HEK293 (cell line): ENCODE data around the gene IRS1.

Experiments used
- CTCF ChIA-PET: fragments of 350-600 bp; formaldehyde crosslinking; extraction: SDS; loops from one replicate; lab custom pipeline; 2021; ENCODE audit warnings: antibody characterized with exemption; lab: Yijun Ruan, JAX
- POLR2A ChIA-PET: fragments of 300-600 bp; formaldehyde crosslinking; extraction: SDS; loops from one replicate; lab custom pipeline; 2020; ENCODE audit warnings: antibody characterized with exemption, inconsistent platforms; lab: Yijun Ruan, JAX
- H3K27ac ChIP-seq: fragments of 200-500 bp; sonication (Bioruptor generic); 2 replicates; pipeline ENCODE4 v1.5.1; 2014; ENCODE audit warnings: low read depth, low read length, control low read depth, inconsistent platforms; ENCODE audit errors: extremely low read depth
- H3K36me3 ChIP-seq, 2 experiments: fragments of 200-500 bp in 1 of 2; sonication (Bioruptor generic) in 1 of 2; 1 replicate in 1 of 2; 2 replicates in 1 of 2; pipeline ENCODE4 v1.5.1; 2014 to 2017; ENCODE audit warnings: inconsistent platforms in 2 of 2, low read length in 2 of 2; ENCODE audit not compliant: control insufficient read depth in 2 of 2, insufficient read depth in 1 of 2
- H3K4me1 ChIP-seq: fragments of 200-500 bp; sonication (Bioruptor generic); 2 replicates; pipeline ENCODE4 v1.5.1; 2014; ENCODE audit warnings: mild to moderate bottlenecking, low read length, inconsistent platforms; ENCODE audit not compliant: control insufficient read depth, insufficient read depth
- H3K4me3 ChIP-seq: 2 replicates; pipeline ENCODE4 v1.5.1; 2011; ENCODE audit warnings: low read depth, mild to moderate bottlenecking, control low read depth, low read length, moderate library complexity
- H3K9me3 ChIP-seq: fragments of 200-500 bp; sonication (Bioruptor generic); 2 replicates; pipeline ENCODE4 v1.5.1; 2014; ENCODE audit warnings: low read depth, low read length, inconsistent platforms; ENCODE audit not compliant: control insufficient read depth, insufficient read depth
- CTCF ChIP-seq: fragments of 450-650 bp; formaldehyde crosslinking; IDR thresholded peaks from 2 replicates; pipeline ENCODE4 v1.5.1; 2016; ENCODE audit warnings: missing biosample characterization, missing genetic modification characterization
- IKZF3 ChIP-seq: fragments of 450-650 bp; IDR thresholded peaks from 2 replicates; pipeline ENCODE4 v1.5.0; 2018; ENCODE audit warnings: missing biosample characterization, mild to moderate bottlenecking, missing genetic modification characterization, moderate library complexity
- KLF17 ChIP-seq: fragments of 450-650 bp; formaldehyde crosslinking; IDR thresholded peaks from 2 replicates; pipeline ENCODE4 v1.5.1; 2016; ENCODE audit warnings: missing biosample characterization, missing genetic modification characterization
- PRDM1 ChIP-seq: fragments of 450-650 bp; formaldehyde crosslinking; IDR thresholded peaks from 2 replicates; pipeline ENCODE4; 2016; ENCODE audit warnings: missing biosample characterization, missing genetic modification characterization
- SCRT1 ChIP-seq: fragments of 450-650 bp; formaldehyde crosslinking; IDR thresholded peaks from 2 replicates; pipeline ENCODE4 v1.5.1; 2016; ENCODE audit warnings: missing biosample characterization, missing genetic modification characterization, borderline replicate concordance
- ZBTB17 ChIP-seq: fragments of 450-650 bp; formaldehyde crosslinking; IDR thresholded peaks from 2 replicates; pipeline ENCODE4 v1.5.1; 2016; ENCODE audit warnings: missing biosample characterization, missing genetic modification characterization
- ZBTB8A ChIP-seq: fragments of 450-650 bp; formaldehyde crosslinking; IDR thresholded peaks from 2 replicates; pipeline ENCODE4 v1.5.1; 2016; ENCODE audit warnings: missing biosample characterization, missing genetic modification characterization
- ZNF223 ChIP-seq: fragments of 450-650 bp; formaldehyde crosslinking; IDR thresholded peaks from 2 replicates; pipeline ENCODE4 v1.5.1; 2016; ENCODE audit warnings: missing biosample characterization, missing genetic modification characterization
- ZNF239 ChIP-seq: fragments of 450-650 bp; formaldehyde crosslinking; IDR thresholded peaks from 2 replicates; pipeline ENCODE4 v1.5.1; 2016; ENCODE audit warnings: missing biosample characterization, missing genetic modification characterization
- ZNF37A ChIP-seq: fragments of 450-650 bp; IDR thresholded peaks from 2 replicates; pipeline ENCODE4 v1.5.1; 2018; ENCODE audit warnings: missing biosample characterization, missing genetic modification characterization
- ZNF488 ChIP-seq: fragments of 450-650 bp; formaldehyde crosslinking; IDR thresholded peaks from 2 replicates; pipeline ENCODE4 v1.5.1; 2016; ENCODE audit warnings: missing biosample characterization, missing genetic modification characterization
- ZNF837 ChIP-seq: fragments of 450-650 bp; formaldehyde crosslinking; IDR thresholded peaks from 2 replicates; pipeline ENCODE4 v1.5.1; 2016; ENCODE audit warnings: missing biosample characterization, missing genetic modification characterization
- TF ChIP-seq, protein P1 (sequence below): fragments of 450-650 bp; formaldehyde crosslinking; IDR thresholded peaks from 2 replicates; pipeline ENCODE4 v1.5.1; 2016; ENCODE audit warnings: missing biosample characterization, missing genetic modification characterization
- TF ChIP-seq, protein P2 (sequence below): fragments of 450-650 bp; formaldehyde crosslinking; IDR thresholded peaks from 2 replicates; pipeline ENCODE4 v1.5.1; 2016; ENCODE audit warnings: missing biosample characterization, missing genetic modification characterization
- TF ChIP-seq, protein P3 (sequence below): fragments of 450-650 bp; formaldehyde crosslinking; IDR thresholded peaks from 2 replicates; pipeline ENCODE4 v1.5.1; 2016; ENCODE audit warnings: missing biosample characterization, missing genetic modification characterization
- TF ChIP-seq, protein P4 (sequence below): fragments of 450-650 bp; formaldehyde crosslinking; IDR thresholded peaks from 2 replicates; pipeline ENCODE4 v1.5.1; 2016; ENCODE audit warnings: missing biosample characterization, missing genetic modification characterization

IRS1 gene

GRCh38 chr2:226747288-226747687, 52.3 kb downstream of the IRS1 start (continued):
- TF ChIP-seq ZNF488 = no peak

DNA sequence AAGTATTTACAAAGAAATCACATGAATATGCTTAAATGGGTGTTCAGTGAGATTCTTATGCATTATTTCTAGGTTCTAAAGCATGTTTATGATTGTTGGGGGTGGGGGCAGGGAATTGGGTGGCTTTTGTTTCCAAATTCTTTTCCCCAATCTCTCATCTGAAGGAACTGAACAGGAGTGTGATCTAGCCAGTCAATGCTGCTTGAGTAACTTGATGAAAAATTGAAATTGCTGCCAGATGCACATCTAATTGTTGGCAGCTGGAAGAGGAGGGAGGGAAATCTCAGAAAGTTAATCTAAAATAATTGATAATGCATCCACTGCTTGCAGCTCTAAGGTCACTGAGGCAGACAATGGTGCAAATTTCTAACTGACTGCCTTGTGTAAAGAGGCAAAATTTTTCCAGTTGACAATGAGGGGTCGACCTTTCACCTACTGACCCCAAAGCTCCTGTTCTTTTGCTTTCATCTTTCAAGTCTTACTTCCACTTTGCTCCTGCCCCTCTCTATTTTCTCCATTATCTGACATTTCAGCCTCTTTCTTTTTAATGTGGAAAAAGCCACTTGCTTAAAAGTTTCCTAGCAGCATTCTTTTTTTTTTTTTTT, 53.3 kb downstream of the IRS1 start:
- POLR2A ChIA-PET = interaction anchor here (0.7 kb wide), 1 partner anchor 71 kb away, joined by 7 read pairs; no protein-coding TSS in a partner anchor
- Histone ChIP-seq H3K27ac (no peak overlapping the region), H3K4me3 (no peak overlapping the region), H3K9me3 (no peaks in the 10 kb centered on the region), H3K4me1 (no peaks in the 10 kb centered on the region), H3K36me3 (no peaks in the 10 kb centered on the region)
- CTCF ChIA-PET = interaction anchor here (1.2 kb wide), 1 partner anchor 25 kb away, joined by 3 read pairs; no protein-coding TSS in a partner anchor
- TF ChIP-seq, protein P1, sequence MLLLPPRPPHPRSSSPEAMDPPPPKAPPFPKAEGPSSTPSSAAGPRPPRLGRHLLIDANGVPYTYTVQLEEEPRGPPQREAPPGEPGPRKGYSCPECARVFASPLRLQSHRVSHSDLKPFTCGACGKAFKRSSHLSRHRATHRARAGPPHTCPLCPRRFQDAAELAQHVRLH (tag by site-specific recombination) = no peak
- TF ChIP-seq ZNF239 = no peak
- no peak for TF ChIP-seq IKZF3 (tag by site-specific recombination)
- TF ChIP-seq SCRT1 (tag by site-specific recombination) = no peak
- TF ChIP-seq ZNF837 = no peak
- no peak for TF ChIP-seq PRDM1 (tag by site-specific recombination)
- TF ChIP-seq, protein P2, sequence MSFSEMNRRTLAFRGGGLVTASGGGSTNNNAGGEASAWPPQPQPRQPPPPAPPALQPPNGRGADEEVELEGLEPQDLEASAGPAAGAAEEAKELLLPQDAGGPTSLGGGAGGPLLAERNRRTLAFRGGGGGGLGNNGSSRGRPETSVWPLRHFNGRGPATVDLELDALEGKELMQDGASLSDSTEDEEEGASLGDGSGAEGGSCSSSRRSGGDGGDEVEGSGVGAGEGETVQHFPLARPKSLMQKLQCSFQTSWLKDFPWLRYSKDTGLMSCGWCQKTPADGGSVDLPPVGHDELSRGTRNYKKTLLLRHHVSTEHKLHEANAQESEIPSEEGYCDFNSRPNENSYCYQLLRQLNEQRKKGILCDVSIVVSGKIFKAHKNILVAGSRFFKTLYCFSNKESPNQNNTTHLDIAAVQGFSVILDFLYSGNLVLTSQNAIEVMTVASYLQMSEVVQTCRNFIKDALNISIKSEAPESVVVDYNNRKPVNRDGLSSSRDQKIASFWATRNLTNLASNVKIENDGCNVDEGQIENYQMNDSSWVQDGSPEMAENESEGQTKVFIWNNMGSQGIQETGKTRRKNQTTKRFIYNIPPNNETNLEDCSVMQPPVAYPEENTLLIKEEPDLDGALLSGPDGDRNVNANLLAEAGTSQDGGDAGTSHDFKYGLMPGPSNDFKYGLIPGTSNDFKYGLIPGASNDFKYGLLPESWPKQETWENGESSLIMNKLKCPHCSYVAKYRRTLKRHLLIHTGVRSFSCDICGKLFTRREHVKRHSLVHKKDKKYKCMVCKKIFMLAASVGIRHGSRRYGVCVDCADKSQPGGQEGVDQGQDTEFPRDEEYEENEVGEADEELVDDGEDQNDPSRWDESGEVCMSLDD (tag by site-specific recombination) = no peak
- TF ChIP-seq KLF17 (tag by site-specific recombination) = no peak
- TF ChIP-seq ZNF37A (tag by site-specific recombination) = no peak

GRCh38 chr2:226743915-226744314, 55.7 kb downstream of the IRS1 start:
- TF ChIP-seq ZNF223 (tag by site-specific recombination) = no peak
- TF ChIP-seq, protein P3, sequence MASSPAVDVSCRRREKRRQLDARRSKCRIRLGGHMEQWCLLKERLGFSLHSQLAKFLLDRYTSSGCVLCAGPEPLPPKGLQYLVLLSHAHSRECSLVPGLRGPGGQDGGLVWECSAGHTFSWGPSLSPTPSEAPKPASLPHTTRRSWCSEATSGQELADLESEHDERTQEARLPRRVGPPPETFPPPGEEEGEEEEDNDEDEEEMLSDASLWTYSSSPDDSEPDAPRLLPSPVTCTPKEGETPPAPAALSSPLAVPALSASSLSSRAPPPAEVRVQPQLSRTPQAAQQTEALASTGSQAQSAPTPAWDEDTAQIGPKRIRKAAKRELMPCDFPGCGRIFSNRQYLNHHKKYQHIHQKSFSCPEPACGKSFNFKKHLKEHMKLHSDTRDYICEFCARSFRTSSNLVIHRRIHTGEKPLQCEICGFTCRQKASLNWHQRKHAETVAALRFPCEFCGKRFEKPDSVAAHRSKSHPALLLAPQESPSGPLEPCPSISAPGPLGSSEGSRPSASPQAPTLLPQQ (tag by site-specific recombination) = no peak
- TF ChIP-seq, protein P4, sequence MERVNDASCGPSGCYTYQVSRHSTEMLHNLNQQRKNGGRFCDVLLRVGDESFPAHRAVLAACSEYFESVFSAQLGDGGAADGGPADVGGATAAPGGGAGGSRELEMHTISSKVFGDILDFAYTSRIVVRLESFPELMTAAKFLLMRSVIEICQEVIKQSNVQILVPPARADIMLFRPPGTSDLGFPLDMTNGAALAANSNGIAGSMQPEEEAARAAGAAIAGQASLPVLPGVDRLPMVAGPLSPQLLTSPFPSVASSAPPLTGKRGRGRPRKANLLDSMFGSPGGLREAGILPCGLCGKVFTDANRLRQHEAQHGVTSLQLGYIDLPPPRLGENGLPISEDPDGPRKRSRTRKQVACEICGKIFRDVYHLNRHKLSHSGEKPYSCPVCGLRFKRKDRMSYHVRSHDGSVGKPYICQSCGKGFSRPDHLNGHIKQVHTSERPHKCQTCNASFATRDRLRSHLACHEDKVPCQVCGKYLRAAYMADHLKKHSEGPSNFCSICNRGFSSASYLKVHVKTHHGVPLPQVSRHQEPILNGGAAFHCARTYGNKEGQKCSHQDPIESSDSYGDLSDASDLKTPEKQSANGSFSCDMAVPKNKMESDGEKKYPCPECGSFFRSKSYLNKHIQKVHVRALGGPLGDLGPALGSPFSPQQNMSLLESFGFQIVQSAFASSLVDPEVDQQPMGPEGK (tag by site-specific recombination) = no peak
- no peak for TF ChIP-seq ZBTB17
- TF ChIP-seq CTCF (tag by site-specific recombination) = no peak
- TF ChIP-seq ZBTB8A (tag by site-specific recombination) = no peak
- no peak overlapping the region for H3K4me3 ChIP-seq
- ChIA-PET CTCF (no interaction called here), POLR2A (no interaction called here)
- H3K4me1 ChIP-seq = peaks cover 9% of the 10 kb centered on the region
- no peaks in the 10 kb centered on the region for H3K36me3 ChIP-seq
- no peak overlapping the region for H3K27ac ChIP-seq
- no peaks in the 10 kb centered on the region for H3K9me3 ChIP-seq
